Esophagus (tissue), 2 donors: ENCODE measurements around the gene TMEM115. TPM values are rescaled to one million over a fixed set of nuclear protein-coding genes. Genes with fewer than 3 reads are reported as not detected.
A peak's percentile ranks its signal among the peaks of the same experiment; 100 is the strongest.

Experiments
- H3K27ac ChIP-seq, 2 donors: one replicate each; pipeline ENCODE4 v1.5.1; 2013; ENCODE audit warnings: low read depth in 2 of 2, mild to moderate bottlenecking in 2 of 2, inconsistent platforms in 1 of 2, low read length in 1 of 2, moderate library complexity in 1 of 2
- H3K27me3 ChIP-seq, 2 donors: one replicate each; pipeline ENCODE4 v1.6.1; 2013; ENCODE audit warnings: low read length in 2 of 2, control low read depth in 1 of 2, mild to moderate bottlenecking in 1 of 2; ENCODE audit not compliant: insufficient read depth in 2 of 2, control insufficient read depth in 1 of 2
- H3K36me3 ChIP-seq, 2 donors: one replicate each; pipeline ENCODE4 v1.6.1; 2013; ENCODE audit warnings: low read length in 1 of 2; ENCODE audit not compliant: control insufficient read depth in 2 of 2, insufficient read depth in 2 of 2
- H3K4me1 ChIP-seq, 2 donors: one replicate each; pipeline ENCODE4 v1.6.1; 2013; ENCODE audit warnings: low read length in 1 of 2; ENCODE audit not compliant: control insufficient read depth in 2 of 2, insufficient read depth in 2 of 2
- H3K4me3 ChIP-seq, 2 donors: one replicate each; pipeline ENCODE4 v1.5.1; 2013; ENCODE audit warnings: low read length in 2 of 2, mild to moderate bottlenecking in 2 of 2, low read depth in 1 of 2, moderate library complexity in 1 of 2
- H3K9me3 ChIP-seq, 2 donors: one replicate each; pipeline ENCODE4 v1.6.1; 2013; ENCODE audit warnings: mild to moderate bottlenecking in 2 of 2, low read depth in 1 of 2, low read length in 1 of 2, moderate library complexity in 1 of 2; ENCODE audit not compliant: control insufficient read depth in 2 of 2, insufficient read depth in 1 of 2
- WGBS, 2 donors: extraction: QIAGEN DNeasy Blood & Tissue Kit; methylation state at CpG; one replicate each; pipeline ENCODE4 v1.1.7; 2013; 5-methylcytosine and 5-hydroxymethylcytosine counted together
- polyA plus RNA-seq, 2 donors: library from polyadenylated mRNA; stranded (reverse); fragments of 200-250 nt; gene quantifications; one replicate each; pipeline ENCODE4 v1.2.3, GENCODE V29; 2013
- donor health status: healthy with polysubstance abuse.
- donor health status: Bipolar disorder and iron deficiency.

Gene TMEM115
- polyA plus RNA-seq, 2 donors = 16.2 to 23.0 TPM

GRCh38 chr3:50327129-50327528 lies 32.2 kb downstream of the TMEM115 start:
- no peaks in the 10 kb centered on the region for H3K27me3 ChIP-seq
- H3K9me3 ChIP-seq = peaks cover 0 to 2% of the 10 kb centered on the region in 2 donors
- peaks cover 0 to 9% of the 10 kb centered on the region in 2 donors for H3K4me1 ChIP-seq
- peak overlapping the region; percentile 91 to 97 for H3K4me3 ChIP-seq
- peak overlapping the region in 1 of 2 donors; percentile 92 for H3K27ac ChIP-seq
- WGBS, 2 donors = 59 to 60% methylated on average over 4 of the region's 4 CpGs
- peaks cover 16 to 28% of the 10 kb centered on the region in 2 donors for H3K36me3 ChIP-seq

DNA sequence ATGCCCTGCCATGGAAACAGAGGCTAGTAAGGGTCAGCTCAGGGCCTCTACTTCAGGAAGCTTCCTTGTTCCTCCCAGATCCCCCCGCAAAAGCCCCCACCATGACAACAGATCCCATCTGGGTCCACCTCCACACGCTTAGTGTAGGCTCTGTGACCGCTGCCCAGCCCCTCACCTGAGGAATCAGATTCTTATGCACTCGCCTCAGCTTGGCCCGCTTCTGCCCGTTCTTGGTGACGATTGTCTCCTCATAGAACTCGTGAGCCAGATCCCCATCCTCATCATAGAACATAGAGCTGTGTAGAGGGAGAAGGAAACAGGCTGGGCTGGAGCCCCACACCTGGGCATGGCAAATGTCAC lies 33.2 kb downstream of the TMEM115 start:
- Histone ChIP-seq H3K36me3 (peaks cover 10 to 20% of the 10 kb centered on the region in 2 donors), H3K4me1 (peaks cover 0 to 9% of the 10 kb centered on the region in 2 donors), H3K27me3 (no peaks in the 10 kb centered on the region), H3K4me3 (no peak overlapping the region), H3K9me3 (peaks cover 0 to 2% of the 10 kb centered on the region in 2 donors), H3K27ac (no peak overlapping the region)
- WGBS, 2 donors = 88 to 89% methylated on average over 8 of the region's 8 CpGs

DNA sequence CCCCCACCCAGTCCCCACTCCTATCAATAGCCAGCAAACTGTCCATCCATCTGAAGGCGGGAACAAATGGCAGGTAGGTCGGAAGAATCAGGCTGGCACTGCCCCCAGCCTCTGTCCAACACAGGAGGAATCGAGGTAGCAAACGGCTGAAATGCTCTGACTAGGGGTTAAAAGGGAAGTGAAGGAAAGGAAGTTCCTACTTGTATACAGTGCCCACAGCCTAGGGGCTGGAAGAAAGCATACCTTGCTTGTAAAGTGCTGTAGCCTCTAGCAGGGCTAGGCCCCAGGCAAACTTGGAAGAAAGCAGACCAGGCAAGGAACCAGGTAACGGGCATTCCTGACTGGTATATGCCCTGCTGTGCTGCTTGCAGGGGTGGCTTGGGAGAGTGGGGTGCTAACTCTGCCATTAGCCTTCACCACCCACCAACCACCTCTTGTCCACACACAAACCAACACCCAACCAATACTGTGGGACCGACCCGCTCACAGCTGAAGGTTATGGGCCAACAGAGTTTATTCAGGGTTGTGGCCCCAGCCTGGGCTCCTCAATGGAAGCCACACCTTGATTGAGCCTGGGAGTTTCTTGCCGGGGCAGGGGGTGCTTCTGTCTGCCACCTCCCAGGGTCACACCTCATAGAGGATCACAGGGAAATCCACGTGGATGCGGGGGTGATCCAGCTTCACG lies 33.7 kb downstream of the TMEM115 start:
- Histone ChIP-seq H3K27ac (peak overlapping the region in 1 of 2 donors; percentile 47), H3K27me3 (no peaks in the 10 kb centered on the region), H3K4me3 (no peak overlapping the region), H3K9me3 (peaks cover 0 to 2% of the 10 kb centered on the region in 2 donors), H3K36me3 (peaks cover 6 to 15% of the 10 kb centered on the region in 2 donors), H3K4me1 (peaks cover 0 to 9% of the 10 kb centered on the region in 2 donors)
- WGBS, 2 donors = 84 to 85% methylated on average over 11 of the region's 11 CpGs

- peaks cover 1 to 10% of the 10 kb centered on the region in 2 donors for H3K36me3 ChIP-seq
- H3K9me3 ChIP-seq = no peaks in the 10 kb centered on the region
- no peak overlapping the region for H3K4me3 ChIP-seq
- H3K27ac ChIP-seq = peak overlapping the region in 1 of 2 donors; percentile 47
- H3K4me1 ChIP-seq = peaks cover 0 to 13% of the 10 kb centered on the region in 2 donors
- H3K27me3 ChIP-seq = no peaks in the 10 kb centered on the region
- WGBS, 2 donors = 73 to 88% methylated on average over 2 of the region's 2 CpGs
Measured at GRCh38 chr3:50325113-50325480, 34.2 kb downstream of the TMEM115 start.

GRCh38 chr3:50324351-50325112 lies 34.8 kb downstream of the TMEM115 start:
- Histone ChIP-seq H3K9me3 (no peaks in the 10 kb centered on the region), H3K4me3 (no peak overlapping the region), H3K27ac (peak overlapping the region; percentile 31 to 83), H3K27me3 (no peaks in the 10 kb centered on the region), H3K4me1 (peaks cover 0 to 19% of the 10 kb centered on the region in 2 donors), H3K36me3 (peaks cover 0 to 9% of the 10 kb centered on the region in 2 donors)
- 41 to 50% methylated on average over 4 of the region's 4 CpGs for WGBS, 2 donors

DNA sequence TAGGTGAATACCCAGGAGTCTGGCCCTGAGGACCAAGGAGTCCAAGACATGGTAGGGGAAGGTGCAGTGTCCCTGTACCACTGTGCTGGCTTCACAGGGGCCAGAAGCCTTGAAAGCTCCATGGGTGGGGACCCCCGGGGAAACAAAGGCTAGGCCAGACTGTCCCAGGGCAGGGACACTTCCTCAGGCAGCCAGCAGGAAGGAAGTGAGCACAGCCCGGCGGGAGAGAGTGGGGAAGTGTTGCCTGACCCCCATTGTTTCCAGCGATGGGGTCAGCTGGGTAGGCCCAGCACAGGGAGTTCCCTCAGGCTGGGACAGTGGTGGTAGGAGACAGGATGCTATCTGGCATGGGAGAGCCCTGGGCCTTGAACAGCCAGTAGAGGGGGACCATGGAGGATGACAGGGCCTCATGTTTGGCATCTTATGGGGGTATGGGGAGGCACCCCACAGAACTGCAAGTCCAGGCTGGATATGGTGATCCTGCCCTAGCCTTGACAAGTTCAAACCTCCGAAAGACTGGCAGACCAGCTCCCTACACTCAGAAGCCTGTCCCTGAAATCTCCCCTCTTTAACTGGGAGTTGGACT lies 35.6 kb downstream of the TMEM115 start:
- peaks cover 0 to 12% of the 10 kb centered on the region in 2 donors for H3K36me3 ChIP-seq
- H3K27me3 ChIP-seq = no peaks in the 10 kb centered on the region
- 54 to 63% methylated on average over 5 of the region's 5 CpGs for WGBS, 2 donors
- no peaks in the 10 kb centered on the region for H3K9me3 ChIP-seq
- no peak overlapping the region for H3K4me3 ChIP-seq
- peak overlapping the region; percentile 53 to 83 for H3K27ac ChIP-seq
- H3K4me1 ChIP-seq = peaks cover 0 to 25% of the 10 kb centered on the region in 2 donors

- Histone ChIP-seq H3K4me1 (peaks cover 0 to 30% of the 10 kb centered on the region in 2 donors), H3K4me3 (no peak overlapping the region)
Measured at GRCh38 chr3:50323092-50323600, 36.2 kb downstream of the TMEM115 start.

GRCh38 chr3:50322386-50323091 lies 36.8 kb downstream of the TMEM115 start, which contains the start of gene HYAL2:
Gene HYAL2, minus strand, starts transcription at chr3:50322745. Its CDS starts 2,256 bp downstream, at chr3:50320489.
- H3K27ac ChIP-seq = peak within 1 kb of the TSS; percentile 82 to 89
- H3K4me1 ChIP-seq = peaks cover 0 to 34% of the 10 kb centered on the region in 2 donors
- 51 to 57% methylated on average over 28 to 31 of the region's 31 CpGs for WGBS, 2 donors
- H3K27me3 ChIP-seq = no peaks in the 10 kb centered on the region
- no peaks in the 10 kb centered on the region for H3K9me3 ChIP-seq
- H3K4me3 ChIP-seq = peak within 1 kb of the TSS; percentile 67 to 83
- peaks cover 0 to 19% of the 10 kb centered on the region in 2 donors for H3K36me3 ChIP-seq

More at GRCh38 chr3:50323092-50323600, 36.2 kb downstream of the TMEM115 start:
- Histone ChIP-seq H3K27me3 (no peaks in the 10 kb centered on the region), H3K36me3 (peaks cover 0 to 17% of the 10 kb centered on the region in 2 donors), H3K27ac (peak overlapping the region; percentile 82 to 83), H3K9me3 (no peaks in the 10 kb centered on the region)
- WGBS, 2 donors = 56 to 60% methylated on average over 4 of the region's 4 CpGs

- 26 to 44% methylated on average over 13 to 14 of the region's 14 CpGs for WGBS, 2 donors
- no peaks in the 10 kb centered on the region for H3K9me3 ChIP-seq
- peak overlapping the region; percentile 82 for H3K27ac ChIP-seq
- no peaks in the 10 kb centered on the region for H3K27me3 ChIP-seq
- H3K4me3 ChIP-seq = peak overlapping the region; percentile 67 to 83
- H3K36me3 ChIP-seq = peaks cover 0 to 19% of the 10 kb centered on the region in 2 donors
- H3K4me1 ChIP-seq = peaks cover 0 to 34% of the 10 kb centered on the region in 2 donors
Measured at GRCh38 chr3:50322115-50322385, 37.3 kb downstream of the TMEM115 start.
